ENCODE measurements around the gene TRAF1. TPM values are rescaled to one million over a fixed set of nuclear protein-coding genes. Genes with fewer than 3 reads are reported as not detected.

The TRAF1 gene
- total RNA-seq, 2 donors from 2014 or later, result 3.6 to 8.2 TPM

DNA sequence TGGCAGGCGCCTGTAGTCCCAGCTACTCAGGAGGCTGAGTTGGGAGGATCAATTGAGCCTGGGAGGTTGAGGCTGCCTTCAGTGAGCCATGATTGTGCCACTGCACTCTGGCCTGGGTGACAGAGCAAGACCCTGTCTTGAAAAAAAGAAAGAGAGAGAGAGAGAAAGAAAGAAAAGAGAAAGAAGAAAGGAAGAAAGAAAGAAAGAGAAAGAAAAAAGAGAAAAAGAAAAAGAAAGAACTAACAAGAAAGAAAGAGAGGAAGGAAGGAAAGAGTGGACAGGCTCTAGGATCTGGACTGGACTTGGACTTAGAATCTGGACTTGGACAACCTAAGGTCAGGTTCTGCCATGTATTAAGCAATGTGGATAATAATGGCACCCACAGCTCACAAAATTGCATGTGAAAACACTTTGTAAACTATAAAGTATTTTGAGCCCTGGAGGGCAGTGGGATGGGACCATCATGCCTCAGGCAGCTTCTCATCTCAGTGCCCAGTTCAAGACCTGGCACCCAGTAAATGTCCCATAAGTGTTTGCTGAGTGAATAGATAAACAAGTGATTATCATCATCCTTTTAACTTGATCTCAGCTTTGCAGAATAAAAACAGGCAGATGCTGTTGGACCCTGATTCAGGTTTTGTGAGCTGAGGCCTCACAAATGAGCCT is 36.9 kb downstream of the TRAF1 start:
- peaks cover 13% of the 10 kb centered on the region for H3K27me3 ChIP-seq (ENCODE audit: control insufficient read depth, insufficient read depth, low read length, poor library complexity, severe bottlenecking)
- peaks cover 4% of the 10 kb centered on the region for H3K4me1 ChIP-seq (ENCODE audit: control insufficient read depth, insufficient read depth, low read length)
- no peaks in the 10 kb centered on the region for H3K9me3 Mint-ChIP-seq
- no peak overlapping the region for H3K9ac ChIP-seq (ENCODE audit: extremely low read depth, low read length, poor library complexity, severe bottlenecking)
- H3K27me3 Mint-ChIP-seq (ENCODE audit: insufficient read depth), result peaks cover 17% of the 10 kb centered on the region
- no peaks in the 10 kb centered on the region for H3K36me3 ChIP-seq (ENCODE audit: control insufficient read depth, insufficient read depth, low read length)
- no peak for DNase-seq
- no peaks in the 10 kb centered on the region for H3K36me3 Mint-ChIP-seq (ENCODE audit: low read depth)
- H3K27ac ChIP-seq (ENCODE audit: low read depth, low read length), result no peak overlapping the region
- no peak overlapping the region for H3K4me3 Mint-ChIP-seq
- TF ChIP-seq, protein P1, sequence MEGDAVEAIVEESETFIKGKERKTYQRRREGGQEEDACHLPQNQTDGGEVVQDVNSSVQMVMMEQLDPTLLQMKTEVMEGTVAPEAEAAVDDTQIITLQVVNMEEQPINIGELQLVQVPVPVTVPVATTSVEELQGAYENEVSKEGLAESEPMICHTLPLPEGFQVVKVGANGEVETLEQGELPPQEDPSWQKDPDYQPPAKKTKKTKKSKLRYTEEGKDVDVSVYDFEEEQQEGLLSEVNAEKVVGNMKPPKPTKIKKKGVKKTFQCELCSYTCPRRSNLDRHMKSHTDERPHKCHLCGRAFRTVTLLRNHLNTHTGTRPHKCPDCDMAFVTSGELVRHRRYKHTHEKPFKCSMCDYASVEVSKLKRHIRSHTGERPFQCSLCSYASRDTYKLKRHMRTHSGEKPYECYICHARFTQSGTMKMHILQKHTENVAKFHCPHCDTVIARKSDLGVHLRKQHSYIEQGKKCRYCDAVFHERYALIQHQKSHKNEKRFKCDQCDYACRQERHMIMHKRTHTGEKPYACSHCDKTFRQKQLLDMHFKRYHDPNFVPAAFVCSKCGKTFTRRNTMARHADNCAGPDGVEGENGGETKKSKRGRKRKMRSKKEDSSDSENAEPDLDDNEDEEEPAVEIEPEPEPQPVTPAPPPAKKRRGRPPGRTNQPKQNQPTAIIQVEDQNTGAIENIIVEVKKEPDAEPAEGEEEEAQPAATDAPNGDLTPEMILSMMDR (conservative IDR thresholded peaks at IDR 0.05), result no peak
- whole genome bisulfite sequencing, 2 experiments (ENCODE audit: insufficient coverage in 1 of 2, insufficient read length in 1 of 2), result 96% methylated on average over 1 of the region's 1 CpG; no CpG with 5 or more reads in 1 of the 2 experiments
- H3K27ac Mint-ChIP-seq, result no peak overlapping the region
- peaks cover 21% of the 10 kb centered on the region for H3K4me1 Mint-ChIP-seq
- H3K9me3 ChIP-seq (ENCODE audit: control insufficient read depth, low read length), result no peaks in the 10 kb centered on the region
- no peak overlapping the region for H3K4me3 ChIP-seq (ENCODE audit: low read length)

DNA sequence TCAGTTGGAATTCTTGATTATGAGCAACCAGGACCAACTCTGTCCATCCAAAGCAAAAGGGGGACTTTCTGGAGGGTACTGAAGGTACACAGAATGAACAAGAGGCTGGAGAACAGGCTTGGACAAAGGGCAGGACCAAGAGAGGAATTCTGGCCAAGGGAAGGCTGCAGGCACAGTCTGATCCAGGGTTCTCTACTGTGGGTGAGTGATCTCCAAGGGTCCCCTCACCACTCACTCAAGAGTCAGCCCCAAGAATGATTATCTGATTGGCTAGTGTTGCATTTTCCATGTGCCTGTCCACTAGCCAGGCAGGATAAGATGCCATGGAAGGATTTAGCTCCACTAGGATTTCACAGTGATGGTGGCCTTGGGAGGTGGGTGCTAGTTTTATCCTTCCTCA is 38.0 kb downstream of the TRAF1 start:
- H3K9me3 ChIP-seq (ENCODE audit: control insufficient read depth, low read length), result no peaks in the 10 kb centered on the region
- H3K4me3 ChIP-seq (ENCODE audit: low read length), result no peak overlapping the region
- no peaks in the 10 kb centered on the region for H3K36me3 Mint-ChIP-seq (ENCODE audit: low read depth)
- H3K4me3 Mint-ChIP-seq, result no peak overlapping the region
- no peak overlapping the region for H3K9ac ChIP-seq (ENCODE audit: extremely low read depth, low read length, poor library complexity, severe bottlenecking)
- H3K27me3 Mint-ChIP-seq (ENCODE audit: insufficient read depth), result peaks cover 11% of the 10 kb centered on the region
- no peak overlapping the region for H3K27ac ChIP-seq (ENCODE audit: low read depth, low read length)
- TF ChIP-seq, protein P1 (conservative IDR thresholded peaks at IDR 0.05), result no peak
- no peaks in the 10 kb centered on the region for H3K36me3 ChIP-seq (ENCODE audit: control insufficient read depth, insufficient read depth, low read length)
- no peak overlapping the region for H3K27ac Mint-ChIP-seq
- H3K27me3 ChIP-seq (ENCODE audit: control insufficient read depth, insufficient read depth, low read length, poor library complexity, severe bottlenecking), result peaks cover 4% of the 10 kb centered on the region
- peaks cover 4% of the 10 kb centered on the region for H3K4me1 ChIP-seq (ENCODE audit: control insufficient read depth, insufficient read depth, low read length)
- DNase-seq, result no peak
- peaks cover 21% of the 10 kb centered on the region for H3K4me1 Mint-ChIP-seq
- no peaks in the 10 kb centered on the region for H3K9me3 Mint-ChIP-seq

DNA sequence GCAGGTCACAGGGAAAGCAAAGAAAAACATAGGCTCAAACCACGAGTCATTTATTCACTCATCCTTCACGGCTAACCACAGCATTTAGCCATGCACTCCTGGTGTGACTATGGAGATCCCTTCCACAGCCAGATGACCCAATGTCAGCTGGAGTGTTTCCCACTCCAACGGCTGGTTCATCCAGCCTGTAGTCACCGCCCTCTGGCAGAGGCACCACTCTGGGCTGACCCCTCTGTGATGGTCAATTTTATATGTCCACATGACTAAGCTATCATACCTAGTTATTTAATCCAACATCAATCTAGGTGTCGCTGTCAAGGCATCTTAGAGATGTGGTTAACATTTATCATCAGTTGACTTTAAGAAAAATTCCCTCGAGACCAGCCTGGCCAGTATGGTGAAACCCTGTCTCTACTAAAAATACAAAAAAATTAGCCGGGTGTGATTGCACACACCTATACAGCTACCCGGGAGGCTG is 40.1 kb downstream of the TRAF1 start:
- Histone ChIP-seq H3K9ac (ENCODE audit: extremely low read depth, low read length, poor library complexity, severe bottlenecking) (no peak overlapping the region), H3K4me1 (ENCODE audit: control insufficient read depth, insufficient read depth, low read length) (peaks cover 4% of the 10 kb centered on the region), H3K27ac (ENCODE audit: low read depth, low read length) (no peak overlapping the region), H3K27me3 (ENCODE audit: control insufficient read depth, insufficient read depth, low read length, poor library complexity, severe bottlenecking) (no peaks in the 10 kb centered on the region), H3K9me3 (ENCODE audit: control insufficient read depth, low read length) (no peaks in the 10 kb centered on the region), H3K36me3 (ENCODE audit: control insufficient read depth, insufficient read depth, low read length) (no peaks in the 10 kb centered on the region), H3K4me3 (ENCODE audit: low read length) (no peak overlapping the region)
- peaks cover 4% of the 10 kb centered on the region for H3K27me3 Mint-ChIP-seq (ENCODE audit: insufficient read depth)
- 88 to 94% methylated on average over 5 to 8 of the region's 8 CpGs for WGBS, 2 experiments (ENCODE audit: insufficient coverage in 1 of 2, insufficient read length in 1 of 2)
- H3K4me3 Mint-ChIP-seq, result no peak overlapping the region
- no peak overlapping the region for H3K27ac Mint-ChIP-seq
- H3K9me3 Mint-ChIP-seq, result no peaks in the 10 kb centered on the region
- peaks cover 21% of the 10 kb centered on the region for H3K4me1 Mint-ChIP-seq
- no peaks in the 10 kb centered on the region for H3K36me3 Mint-ChIP-seq (ENCODE audit: low read depth)
- TF ChIP-seq, protein P1 (conservative IDR thresholded peaks at IDR 0.05), result no peak
- DNase-seq, result no peak

Measured in endodermal cell (in vitro differentiated cells).